Adrenal gland (tissue), 12 donors: Measurements from ENCODE around the gene AGPAT4. TPM values are rescaled to one million over a fixed set of nuclear protein-coding genes. Genes with fewer than 3 reads are reported as not detected.

Source experiments
- DNase-seq, 7 donors: peaks; one replicate each; pipeline ENCODE4 v3.0.0-alpha.2; 2019 to 2020
- H3K27ac ChIP-seq, 5 donors: fragments of 200-600 bp; sonication (generic) in 4 of 5; 1 replicate in 3 of 5; 2 replicates in 2 of 5; pipeline versions ENCODE4 v1.5.1 to v1.8.0; 2016 to 2020; ENCODE audit warnings: mild to moderate bottlenecking in 1 of 5
- H3K27me3 ChIP-seq: fragments of 200-600 bp; 2 replicates; pipeline ENCODE4 v1.8.0; 2021
- H3K36me3 ChIP-seq, 2 donors: fragments of 200-600 bp; replicated peaks in 1 of 2; 1 replicate in 1 of 2; 2 replicates in 1 of 2; pipeline versions ENCODE4 v1.5.1 to v1.8.0; 2018 to 2022
- H3K4me1 ChIP-seq, 2 donors: fragments of 200-600 bp; replicated peaks in 1 of 2; 1 replicate in 1 of 2; 2 replicates in 1 of 2; pipeline versions ENCODE4 v1.5.1 to v1.8.0; 2018 to 2021
- H3K4me3 ChIP-seq, 4 donors: fragments of 200-600 bp; sonication (generic) in 3 of 4; one replicate each; pipeline ENCODE4 v1.5.1; 2016 to 2018
- H3K9me3 ChIP-seq, 3 donors: fragments of 200-600 bp; sonication (generic) in 1 of 3; replicated peaks in 1 of 3; 1 replicate in 2 of 3; 2 replicates in 1 of 3; pipeline versions ENCODE4 v1.5.1 to v1.8.0; 2016 to 2021
- POLR2A ChIP-seq, 2 donors: fragments of 450-650 bp; IDR thresholded peaks; one replicate each; pipeline ENCODE4 v1.6.1; 2017; ENCODE audit warnings: antibody characterized with exemption in 2 of 2, mild to moderate bottlenecking in 2 of 2, moderate library complexity in 1 of 2
- WGBS, 4 donors: extraction: QIAGEN DNeasy Blood & Tissue Kit in 2 of 4; methylation state at CpG; one replicate each; pipeline versions ENCODE4 v1.1.5 to v1.1.7; 2013 to 2017; 5-methylcytosine and 5-hydroxymethylcytosine counted together
- intact Hi-C, 2 donors: fragments of 100-400 bp; cut with DNase I; formaldehyde crosslinking; loops; one replicate each; pipeline versions ENCODE4 v1.14.1 to v1.15.0; 2022 to 2023
- polyA plus RNA-seq, 3 donors: library from polyadenylated mRNA; stranded (reverse); fragments of 200-250 nt in 2 of 3; fragments of 350-450 nt in 1 of 3; fragmentation: Illumina TruSeq in 1 of 3; extraction: RNeasy Lipid Tissue Mini Kit (QIAGEN cat#74804) in 1 of 3; gene quantifications; one replicate each; pipeline ENCODE4 v1.2.3, GENCODE V29; 2013 to 2014
- total RNA-seq, 9 donors: library from RNA; depleted of rRNA in 4 of 9; stranded (reverse); fragments of >200 nt in 4 of 9; fragments of 120-200 nt in 1 of 9; fragmentation: NEBNext Ultra II Directional in 1 of 9; extraction: Animal tissue kit (Norgen Biotek cat#: 25700) in 1 of 9; gene quantifications; one replicate each; pipeline versions ENCODE4 v1.1.0 to v1.2.4, GENCODE V29; 2013 to 2023
- TF ChIP-seq, protein P1 (sequence below), 6 experiments: fragments of 450-650 bp in 4 of 6; fragments of 200-600 bp in 2 of 6; sonication (generic) in 1 of 6; IDR thresholded peaks; 1 replicate in 5 of 6; 2 replicates in 1 of 6; pipeline versions ENCODE4 v1.5.1 to v1.8.0; 2016 to 2021; ENCODE audit warnings: antibody characterized with exemption in 6 of 6, mild to moderate bottlenecking in 2 of 6, moderate library complexity in 1 of 6
- donor health status: healthy with polysubstance abuse.
- donor health status: Bipolar disorder and iron deficiency.
- donor health status: DM: yes; HTN: yes; CAD: no.
- donor health status: DM: no; HTN: no; CAD: no.
- donor health status: DM: no; HTN: no; CAD: no.
- donor health status: DM: yes; HTN: yes; CAD: no.

The AGPAT4 gene
- total and polyA plus RNA-seq, 12 donors, result 2.2 to 13.1 (median 3.7) TPM

DNA sequence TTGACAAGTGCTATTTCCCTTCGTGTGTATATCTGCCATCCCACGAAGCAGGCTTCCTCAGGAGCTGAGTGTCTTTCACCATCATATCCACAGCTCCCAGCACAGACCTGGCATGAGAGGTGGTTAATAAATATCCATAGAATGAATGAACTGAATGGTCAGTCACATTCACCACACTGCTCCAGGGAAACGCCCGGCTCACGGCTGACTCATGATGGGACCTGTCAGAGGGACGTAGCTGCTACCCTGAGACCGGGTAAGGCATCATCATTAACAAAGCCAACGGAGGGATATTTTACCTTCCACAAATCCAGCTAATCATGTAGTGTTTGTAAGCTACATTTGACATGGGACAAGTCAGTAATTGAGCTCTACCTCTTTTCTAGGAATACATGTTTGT is 12.5 kb downstream of the AGPAT4 start:
- no peak for DNase-seq
- TF ChIP-seq, protein P1, sequence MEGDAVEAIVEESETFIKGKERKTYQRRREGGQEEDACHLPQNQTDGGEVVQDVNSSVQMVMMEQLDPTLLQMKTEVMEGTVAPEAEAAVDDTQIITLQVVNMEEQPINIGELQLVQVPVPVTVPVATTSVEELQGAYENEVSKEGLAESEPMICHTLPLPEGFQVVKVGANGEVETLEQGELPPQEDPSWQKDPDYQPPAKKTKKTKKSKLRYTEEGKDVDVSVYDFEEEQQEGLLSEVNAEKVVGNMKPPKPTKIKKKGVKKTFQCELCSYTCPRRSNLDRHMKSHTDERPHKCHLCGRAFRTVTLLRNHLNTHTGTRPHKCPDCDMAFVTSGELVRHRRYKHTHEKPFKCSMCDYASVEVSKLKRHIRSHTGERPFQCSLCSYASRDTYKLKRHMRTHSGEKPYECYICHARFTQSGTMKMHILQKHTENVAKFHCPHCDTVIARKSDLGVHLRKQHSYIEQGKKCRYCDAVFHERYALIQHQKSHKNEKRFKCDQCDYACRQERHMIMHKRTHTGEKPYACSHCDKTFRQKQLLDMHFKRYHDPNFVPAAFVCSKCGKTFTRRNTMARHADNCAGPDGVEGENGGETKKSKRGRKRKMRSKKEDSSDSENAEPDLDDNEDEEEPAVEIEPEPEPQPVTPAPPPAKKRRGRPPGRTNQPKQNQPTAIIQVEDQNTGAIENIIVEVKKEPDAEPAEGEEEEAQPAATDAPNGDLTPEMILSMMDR (IDR thresholded peaks at IDR 0.05), result no peak
- H3K27ac ChIP-seq, result no peak overlapping the region
- H3K4me3 ChIP-seq, result no peak overlapping the region
- WGBS, 4 donors, result 87 to 98% (median 91%) methylated on average over 8 of the region's 8 CpGs
- H3K36me3 ChIP-seq, result no peaks in the 10 kb centered on the region
- H3K4me1 ChIP-seq, result no peaks in the 10 kb centered on the region
- intact Hi-C loops, result no loop called here
- H3K27me3 ChIP-seq, result no peaks in the 10 kb centered on the region
- no peaks in the 10 kb centered on the region for H3K9me3 ChIP-seq

DNA sequence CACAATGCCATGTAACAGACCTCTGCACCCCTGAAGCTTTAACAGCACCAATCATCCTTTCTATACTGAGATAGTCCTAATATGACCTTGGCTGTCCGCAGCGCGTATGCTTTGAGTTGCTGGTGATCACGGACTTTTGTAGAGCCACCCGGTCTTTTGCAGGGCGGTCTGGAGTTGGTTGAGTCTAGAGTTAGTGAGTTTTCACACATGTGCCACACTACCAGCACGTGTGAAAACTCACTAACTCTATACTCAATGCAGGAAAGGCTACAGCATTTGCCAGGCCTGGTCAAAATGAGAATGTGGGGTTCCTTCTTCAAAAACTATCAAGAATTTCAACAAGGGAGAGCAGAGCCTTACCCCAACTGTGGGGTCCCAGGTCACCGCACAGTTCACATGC is 14.6 kb downstream of the AGPAT4 start:
- Histone ChIP-seq H3K36me3 (no peaks in the 10 kb centered on the region), H3K27me3 (no peaks in the 10 kb centered on the region), H3K27ac (no peak overlapping the region), H3K4me3 (no peak overlapping the region), H3K9me3 (no peaks in the 10 kb centered on the region), H3K4me1 (no peaks in the 10 kb centered on the region)
- no peak for TF ChIP-seq POLR2A (IDR thresholded peaks at IDR 0.05)
- TF ChIP-seq, protein P1 (IDR thresholded peaks at IDR 0.05), result no peak
- intact Hi-C loops, result no loop called here
- no peak for DNase-seq
- 95 to 98% (median 97%) methylated on average over 8 of the region's 8 CpGs for WGBS, 4 donors

DNA sequence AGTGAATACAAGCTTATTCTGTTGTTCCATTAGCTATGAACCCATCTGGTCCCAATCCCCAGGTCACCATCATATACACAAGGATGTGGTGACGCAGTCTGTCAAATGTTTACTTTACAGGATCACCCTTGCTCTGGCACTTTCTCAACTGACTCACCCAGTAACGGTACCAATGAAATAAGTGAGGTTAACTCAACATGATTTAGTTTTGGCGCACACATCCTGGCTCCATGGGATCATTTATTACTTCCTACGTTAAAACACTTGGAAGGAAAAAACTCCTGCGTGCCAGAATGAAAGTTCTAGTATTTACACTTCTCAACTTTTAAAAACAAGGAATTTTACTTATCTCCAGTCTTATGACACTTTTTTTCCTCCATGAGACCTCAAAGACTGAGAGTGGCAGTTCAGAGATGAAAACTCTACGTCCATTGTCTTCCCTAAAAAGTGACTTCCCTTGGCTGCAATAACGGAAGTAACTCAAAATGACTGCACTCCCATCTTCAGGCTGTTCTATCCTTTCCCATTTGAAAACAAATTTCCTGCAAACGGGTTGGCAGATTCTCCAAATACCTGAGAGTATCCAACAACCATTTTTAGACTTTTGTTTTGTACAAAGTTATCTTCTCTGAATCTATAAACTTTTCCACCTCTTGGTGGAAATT is 15.9 kb downstream of the AGPAT4 start:
- peak in 1 of 7 donors; percentile 4 for DNase-seq
- H3K36me3 ChIP-seq, result no peaks in the 10 kb centered on the region
- H3K4me3 ChIP-seq, result no peak overlapping the region
- TF ChIP-seq POLR2A (IDR thresholded peaks at IDR 0.05), result no peak
- TF ChIP-seq, protein P1 (IDR thresholded peaks at IDR 0.05), result no peak
- WGBS, 4 donors, result 56 to 65% (median 63%) methylated on average over 8 of the region's 8 CpGs
- intact Hi-C loops, result no loop called here
- no peaks in the 10 kb centered on the region for H3K27me3 ChIP-seq
- H3K9me3 ChIP-seq, result no peaks in the 10 kb centered on the region
- no peaks in the 10 kb centered on the region for H3K4me1 ChIP-seq
- peak overlapping the region in 1 of 5 donors; percentile 36 for H3K27ac ChIP-seq

DNA sequence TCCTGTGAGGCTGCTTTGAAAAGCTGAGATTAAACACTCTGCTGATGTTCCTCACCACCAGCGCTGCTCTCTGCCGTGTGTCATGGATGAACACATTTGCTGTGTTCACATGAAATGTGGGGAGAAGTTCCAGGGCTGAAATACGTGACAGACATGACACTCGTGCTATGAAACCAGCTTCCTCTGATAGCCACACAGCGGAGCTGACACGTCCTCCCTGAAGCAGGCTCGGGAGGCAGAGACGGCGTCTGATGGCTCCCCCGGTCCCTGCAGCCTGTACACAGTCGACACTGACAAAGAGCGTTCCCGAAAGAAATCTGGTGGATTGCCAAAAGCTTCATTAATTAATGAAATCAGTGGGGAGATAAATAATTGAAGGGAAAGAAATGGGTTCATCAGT is 17.5 kb downstream of the AGPAT4 start:
- H3K27me3 ChIP-seq, result no peaks in the 10 kb centered on the region
- intact Hi-C loops, result no loop called here
- no peaks in the 10 kb centered on the region for H3K4me1 ChIP-seq
- no peak for DNase-seq
- WGBS, 4 donors, result 88 to 90% (median 89%) methylated on average over 13 of the region's 13 CpGs
- no peak overlapping the region for H3K4me3 ChIP-seq
- no peak overlapping the region for H3K27ac ChIP-seq
- TF ChIP-seq, protein P1 (IDR thresholded peaks at IDR 0.05), result no peak
- TF ChIP-seq POLR2A (IDR thresholded peaks at IDR 0.05), result no peak
- H3K36me3 ChIP-seq, result no peaks in the 10 kb centered on the region
- no peaks in the 10 kb centered on the region for H3K9me3 ChIP-seq
